Measurements from ENCODE around the gene GTF2H2C.
"Not testable (repeated sequence)": the region's sequence is repeated elsewhere in the genome, so short reads cannot be mapped to it uniquely, and the experiment has no call there.

DNA sequence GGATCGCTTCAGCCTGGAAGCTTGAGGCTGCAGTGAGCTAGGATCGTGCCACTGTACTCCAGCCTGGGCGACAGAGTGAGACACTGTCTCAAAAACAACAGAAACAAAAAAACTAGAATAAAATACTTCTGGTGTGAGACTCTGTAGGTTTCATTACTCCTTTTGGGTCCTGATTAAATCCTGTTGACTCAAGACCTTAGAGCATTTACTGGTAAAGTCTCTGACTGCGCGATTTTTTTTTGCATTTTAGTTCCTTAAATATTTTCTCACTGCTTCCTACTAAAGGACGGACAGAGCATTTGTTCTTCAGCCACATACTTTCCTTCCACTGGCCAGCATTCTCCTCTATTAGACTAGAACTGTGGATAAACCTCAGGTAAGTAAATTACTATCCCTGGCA is 46.8 kb downstream of the GTF2H2C start:
- TF ChIP-seq, protein P1, sequence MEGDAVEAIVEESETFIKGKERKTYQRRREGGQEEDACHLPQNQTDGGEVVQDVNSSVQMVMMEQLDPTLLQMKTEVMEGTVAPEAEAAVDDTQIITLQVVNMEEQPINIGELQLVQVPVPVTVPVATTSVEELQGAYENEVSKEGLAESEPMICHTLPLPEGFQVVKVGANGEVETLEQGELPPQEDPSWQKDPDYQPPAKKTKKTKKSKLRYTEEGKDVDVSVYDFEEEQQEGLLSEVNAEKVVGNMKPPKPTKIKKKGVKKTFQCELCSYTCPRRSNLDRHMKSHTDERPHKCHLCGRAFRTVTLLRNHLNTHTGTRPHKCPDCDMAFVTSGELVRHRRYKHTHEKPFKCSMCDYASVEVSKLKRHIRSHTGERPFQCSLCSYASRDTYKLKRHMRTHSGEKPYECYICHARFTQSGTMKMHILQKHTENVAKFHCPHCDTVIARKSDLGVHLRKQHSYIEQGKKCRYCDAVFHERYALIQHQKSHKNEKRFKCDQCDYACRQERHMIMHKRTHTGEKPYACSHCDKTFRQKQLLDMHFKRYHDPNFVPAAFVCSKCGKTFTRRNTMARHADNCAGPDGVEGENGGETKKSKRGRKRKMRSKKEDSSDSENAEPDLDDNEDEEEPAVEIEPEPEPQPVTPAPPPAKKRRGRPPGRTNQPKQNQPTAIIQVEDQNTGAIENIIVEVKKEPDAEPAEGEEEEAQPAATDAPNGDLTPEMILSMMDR (IDR thresholded peaks at IDR 0.05) = not testable (repeated sequence)
- not testable (repeated sequence) for TF ChIP-seq FOSL2 (IDR thresholded peaks at IDR 0.05; ENCODE audit: borderline replicate concordance, low read depth); GABPA (IDR thresholded peaks at IDR 0.05; ENCODE audit: low read depth); ELF1 (IDR thresholded peaks at IDR 0.05); YY1 (IDR thresholded peaks at IDR 0.05; ENCODE audit: low read depth); MEF2A (IDR thresholded peaks at IDR 0.05; ENCODE audit: borderline replicate concordance, low read depth); EZH2phosphoT487 (IDR thresholded peaks at IDR 0.05; ENCODE audit: borderline replicate concordance, low read depth)
- TF ChIP-seq, protein P2, sequence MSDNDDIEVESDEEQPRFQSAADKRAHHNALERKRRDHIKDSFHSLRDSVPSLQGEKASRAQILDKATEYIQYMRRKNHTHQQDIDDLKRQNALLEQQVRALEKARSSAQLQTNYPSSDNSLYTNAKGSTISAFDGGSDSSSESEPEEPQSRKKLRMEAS (IDR thresholded peaks at IDR 0.05; ENCODE audit: low read depth) = not testable (repeated sequence)
- TF ChIP-seq, protein P3, sequence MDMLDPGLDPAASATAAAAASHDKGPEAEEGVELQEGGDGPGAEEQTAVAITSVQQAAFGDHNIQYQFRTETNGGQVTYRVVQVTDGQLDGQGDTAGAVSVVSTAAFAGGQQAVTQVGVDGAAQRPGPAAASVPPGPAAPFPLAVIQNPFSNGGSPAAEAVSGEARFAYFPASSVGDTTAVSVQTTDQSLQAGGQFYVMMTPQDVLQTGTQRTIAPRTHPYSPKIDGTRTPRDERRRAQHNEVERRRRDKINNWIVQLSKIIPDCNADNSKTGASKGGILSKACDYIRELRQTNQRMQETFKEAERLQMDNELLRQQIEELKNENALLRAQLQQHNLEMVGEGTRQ (IDR thresholded peaks at IDR 0.05; ENCODE audit: borderline replicate concordance, low read depth, low read length) = not testable (repeated sequence)

Data from SK-N-SH (cell line).